Bronchus fibroblast of lung (primary cell): ENCODE data around the gene DOCK2. TPM values are rescaled to one million over a fixed set of nuclear protein-coding genes. Genes with fewer than 3 reads are reported as not detected.

Experiments
- total RNA-seq: library from RNA; depleted of rRNA; stranded (reverse); fragments of >200 nt; gene quantifications from 2 replicates; pipeline ENCODE4 v1.2.3, GENCODE V29; 2015

The DOCK2 gene
- total RNA-seq: 3.0 and 4.2 TPM in 2 replicates

DNA sequence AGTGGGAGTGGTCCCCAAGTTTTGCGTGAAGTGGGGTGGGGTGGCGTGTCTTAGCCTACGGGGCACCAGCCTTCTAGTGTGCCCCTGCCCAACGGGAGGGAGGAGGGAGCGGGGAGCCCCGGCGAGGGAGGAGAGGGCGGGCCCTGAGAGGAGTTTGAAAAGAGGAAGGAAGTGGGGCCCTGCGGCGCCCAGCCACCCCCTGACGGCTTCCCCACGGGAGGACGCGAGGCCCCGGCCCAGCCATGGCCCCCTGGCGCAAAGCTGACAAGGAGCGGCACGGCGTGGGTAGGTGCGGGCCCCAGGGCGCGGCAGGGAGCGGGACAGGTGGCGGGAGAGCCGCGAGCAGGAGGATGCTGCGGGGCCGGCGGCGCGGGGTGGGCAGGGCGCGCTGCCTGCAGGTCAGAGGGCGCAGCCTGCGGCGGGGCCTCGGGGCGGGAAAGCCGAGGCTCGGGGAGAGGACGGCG is at the start of gene DOCK2:
DOCK2 (plus strand) TSS at position 191 of the 464 bp plus-strand sequence; CDS start at position 243, 52 bp downstream.

DNA sequence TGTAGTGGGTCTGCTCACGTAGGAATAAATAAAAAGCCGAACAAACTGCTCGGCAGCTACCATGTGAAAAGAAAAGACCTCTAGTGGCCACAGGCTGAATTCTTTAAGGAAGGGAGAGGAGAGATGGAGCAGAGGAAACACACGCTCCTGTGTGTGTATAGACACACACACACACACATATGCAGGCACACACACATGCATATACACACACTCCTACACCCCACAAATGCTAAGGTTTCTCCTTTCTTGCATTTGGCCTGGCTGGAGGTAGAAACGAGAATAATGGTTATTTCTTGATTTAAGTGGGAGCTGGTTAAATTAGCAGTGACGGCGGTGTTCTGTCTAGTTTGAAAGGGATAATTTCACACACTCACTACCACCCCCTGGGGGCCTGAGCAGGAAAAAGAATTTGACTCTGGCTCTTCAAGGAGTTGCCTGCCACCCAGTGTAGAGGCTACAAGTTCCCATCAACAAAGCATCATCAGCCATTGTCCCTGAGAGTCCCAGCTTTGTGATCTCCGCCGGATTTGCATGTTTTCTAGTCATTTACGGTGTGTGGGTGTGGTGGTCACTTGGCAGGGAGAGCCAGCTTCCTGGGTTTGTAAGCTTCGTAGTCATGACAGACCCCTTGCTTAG is 343.5 kb downstream of the DOCK2 start, which contains the start of gene INSYN2B:
INSYN2B (minus strand) TSS at position 78 of the 636 bp plus-strand sequence. CDS start 96,597 bp downstream, outside the sequence.

DNA sequence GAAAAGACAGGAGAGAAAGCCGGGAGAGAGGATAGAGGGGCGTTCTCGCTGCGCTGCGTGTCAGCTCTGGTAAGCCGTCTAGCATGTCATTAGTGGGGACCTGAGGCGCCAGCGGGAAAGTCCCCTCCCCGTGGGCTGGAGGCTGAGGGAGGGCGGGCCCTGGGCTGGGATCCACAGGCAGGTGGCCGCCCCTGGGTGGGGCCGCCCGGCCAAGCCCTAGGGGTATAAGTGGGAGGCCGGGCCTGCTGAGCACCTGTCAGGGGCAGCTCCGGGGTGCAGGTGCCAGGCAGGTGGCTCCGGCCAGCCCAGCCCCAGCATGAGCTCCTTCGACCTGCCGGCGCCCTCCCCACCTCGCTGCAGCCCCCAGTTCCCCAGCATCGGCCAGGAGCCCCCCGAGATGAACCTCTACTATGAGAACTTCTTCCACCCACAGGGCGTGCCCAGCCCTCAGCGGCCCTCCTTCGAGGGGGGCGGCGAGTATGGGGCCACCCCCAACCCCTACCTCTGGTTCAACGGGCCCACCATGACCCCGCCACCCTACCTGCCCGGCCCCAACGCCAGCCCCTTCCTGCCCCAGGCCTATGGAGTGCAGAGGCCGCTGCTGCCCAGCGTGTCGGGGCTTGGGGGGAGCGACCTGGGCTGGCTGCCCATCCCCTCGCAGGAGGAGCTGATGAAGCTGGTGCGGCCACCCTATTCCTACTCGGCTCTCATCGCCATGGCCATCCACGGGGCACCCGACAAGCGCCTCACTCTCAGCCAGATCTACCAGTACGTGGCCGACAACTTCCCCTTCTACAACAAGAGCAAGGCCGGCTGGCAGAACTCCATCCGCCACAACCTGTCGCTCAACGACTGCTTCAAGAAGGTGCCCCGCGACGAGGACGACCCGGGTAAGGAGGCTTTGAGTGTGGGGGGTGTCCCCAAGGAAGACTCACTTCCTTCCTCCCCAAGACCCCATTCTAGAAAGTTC is 468.9 kb downstream of the DOCK2 start, which contains the start of gene FOXI1:
FOXI1 (plus strand) TSS at position 256 of the 970 bp plus-strand sequence; CDS start at position 317, 61 bp downstream.

Other genes with a start within 250 kb of the DOCK2 start
- 28.2 and 43.0 TPM in 2 replicates for gene SPDL1, start 53.5 kb upstream of the DOCK2 start, total RNA-seq